ENCODE results near the gene HOXA13.

Gene HOXA13

GRCh38 chr7:27179503-27180430, 20.1 kb downstream of the HOXA13 start:
- Histone ChIP-seq H3K4me1 (ENCODE audit: control insufficient read depth in 1 of 2, insufficient read depth in 1 of 2, low read depth in 1 of 2, low read length in 1 of 2) (peaks cover 17 to 27% of the 10 kb centered on the region in 2 experiments), H3K4me3 (ENCODE audit: low read depth in 1 of 2, low read length in 1 of 2) (peak overlapping the region in 1 of 2 experiments; percentile 30), H3K27me3 (peaks cover 100% of the 10 kb centered on the region), H3K36me3 (no peaks in the 10 kb centered on the region), H3K27ac (no peak overlapping the region), H3K9me3 (no peaks in the 10 kb centered on the region)
- TF ChIP-seq, protein P1, sequence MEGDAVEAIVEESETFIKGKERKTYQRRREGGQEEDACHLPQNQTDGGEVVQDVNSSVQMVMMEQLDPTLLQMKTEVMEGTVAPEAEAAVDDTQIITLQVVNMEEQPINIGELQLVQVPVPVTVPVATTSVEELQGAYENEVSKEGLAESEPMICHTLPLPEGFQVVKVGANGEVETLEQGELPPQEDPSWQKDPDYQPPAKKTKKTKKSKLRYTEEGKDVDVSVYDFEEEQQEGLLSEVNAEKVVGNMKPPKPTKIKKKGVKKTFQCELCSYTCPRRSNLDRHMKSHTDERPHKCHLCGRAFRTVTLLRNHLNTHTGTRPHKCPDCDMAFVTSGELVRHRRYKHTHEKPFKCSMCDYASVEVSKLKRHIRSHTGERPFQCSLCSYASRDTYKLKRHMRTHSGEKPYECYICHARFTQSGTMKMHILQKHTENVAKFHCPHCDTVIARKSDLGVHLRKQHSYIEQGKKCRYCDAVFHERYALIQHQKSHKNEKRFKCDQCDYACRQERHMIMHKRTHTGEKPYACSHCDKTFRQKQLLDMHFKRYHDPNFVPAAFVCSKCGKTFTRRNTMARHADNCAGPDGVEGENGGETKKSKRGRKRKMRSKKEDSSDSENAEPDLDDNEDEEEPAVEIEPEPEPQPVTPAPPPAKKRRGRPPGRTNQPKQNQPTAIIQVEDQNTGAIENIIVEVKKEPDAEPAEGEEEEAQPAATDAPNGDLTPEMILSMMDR (IDR thresholded peaks at IDR 0.05), result peak; percentile 82

GRCh38 chr7:27179030-27179429, 20.9 kb downstream of the HOXA13 start:
- TF ChIP-seq, protein P1 (IDR thresholded peaks at IDR 0.05), result no peak
- no peaks in the 10 kb centered on the region for H3K36me3 ChIP-seq
- peaks cover 100% of the 10 kb centered on the region for H3K27me3 ChIP-seq
- H3K4me1 ChIP-seq (ENCODE audit: control insufficient read depth in 1 of 2, insufficient read depth in 1 of 2, low read depth in 1 of 2, low read length in 1 of 2), result peaks cover 16 to 26% of the 10 kb centered on the region in 2 experiments
- no peaks in the 10 kb centered on the region for H3K9me3 ChIP-seq
- no peak overlapping the region for H3K4me3 ChIP-seq (ENCODE audit: low read depth in 1 of 2, low read length in 1 of 2)
- no peak overlapping the region for H3K27ac ChIP-seq

DNA sequence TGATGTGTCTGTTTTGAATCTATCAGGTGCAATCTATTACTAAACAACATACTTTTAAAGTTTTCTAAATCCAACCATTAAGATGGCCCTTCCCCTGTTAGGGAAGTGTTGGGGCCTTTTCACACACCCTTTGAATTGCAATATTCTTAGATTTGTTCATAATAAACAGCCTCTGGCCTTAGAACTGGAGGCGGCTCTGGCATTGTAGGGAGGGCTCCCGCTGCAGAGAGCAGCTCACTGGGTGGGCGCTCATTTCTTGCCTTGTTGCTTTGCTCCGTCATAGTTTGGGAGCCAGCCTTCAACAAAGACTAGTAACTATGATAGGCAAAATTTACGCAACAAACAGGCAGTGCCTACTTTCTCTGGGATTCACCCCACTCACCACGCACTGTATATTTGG, 21.5 kb downstream of the HOXA13 start:
- Histone ChIP-seq H3K4me3 (ENCODE audit: low read depth in 1 of 2, low read length in 1 of 2) (no peak overlapping the region), H3K9me3 (no peaks in the 10 kb centered on the region), H3K4me1 (ENCODE audit: control insufficient read depth in 1 of 2, insufficient read depth in 1 of 2, low read depth in 1 of 2, low read length in 1 of 2) (peaks cover 13 to 27% of the 10 kb centered on the region in 2 experiments), H3K27ac (no peak overlapping the region), H3K36me3 (no peaks in the 10 kb centered on the region), H3K27me3 (peaks cover 100% of the 10 kb centered on the region)
- TF ChIP-seq, protein P1 (IDR thresholded peaks at IDR 0.05), result no peak

DNA sequence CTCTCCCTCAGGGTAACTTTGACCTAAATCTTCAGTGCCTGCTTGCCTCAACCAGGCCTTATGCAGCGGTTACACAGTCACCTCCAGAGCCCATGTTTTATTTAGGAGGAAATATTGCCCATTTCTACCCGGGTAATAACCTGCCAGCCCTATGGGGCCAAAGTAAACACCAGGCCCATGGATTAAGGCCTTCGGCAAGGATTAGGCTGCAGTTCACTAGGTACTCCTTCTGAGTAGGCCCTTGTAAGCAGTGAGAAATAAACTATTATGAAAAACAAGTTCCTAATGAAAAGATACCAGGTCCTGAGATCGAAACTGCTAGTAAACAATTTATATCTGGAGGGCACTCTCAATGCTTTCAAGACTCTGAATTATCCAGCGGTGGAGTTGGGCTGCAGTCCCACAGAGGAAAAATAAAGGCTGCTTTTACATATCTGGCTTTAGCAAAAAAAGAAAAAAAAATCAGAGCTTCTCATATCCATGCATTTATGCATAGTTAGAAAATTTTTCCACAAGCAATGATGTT, 22.0 kb downstream of the HOXA13 start:
- Histone ChIP-seq H3K27me3 (peaks cover 100% of the 10 kb centered on the region), H3K4me3 (ENCODE audit: low read depth in 1 of 2, low read length in 1 of 2) (no peak overlapping the region), H3K27ac (no peak overlapping the region), H3K4me1 (ENCODE audit: control insufficient read depth in 1 of 2, insufficient read depth in 1 of 2, low read depth in 1 of 2, low read length in 1 of 2) (peaks cover 18 to 27% of the 10 kb centered on the region in 2 experiments), H3K36me3 (no peaks in the 10 kb centered on the region), H3K9me3 (no peaks in the 10 kb centered on the region)
- TF ChIP-seq, protein P1 (IDR thresholded peaks at IDR 0.05), result no peak

GRCh38 chr7:27176962-27177794, 22.7 kb downstream of the HOXA13 start:
- no peak overlapping the region for H3K4me3 ChIP-seq (ENCODE audit: low read depth in 1 of 2, low read length in 1 of 2)
- TF ChIP-seq, protein P1 (IDR thresholded peaks at IDR 0.05), result no peak

More at GRCh38 chr7:27176962-27177794, 22.7 kb downstream of the HOXA13 start:
- Histone ChIP-seq H3K36me3 (no peaks in the 10 kb centered on the region), H3K4me1 (ENCODE audit: control insufficient read depth in 1 of 2, insufficient read depth in 1 of 2, low read depth in 1 of 2, low read length in 1 of 2) (peaks cover 23 to 34% of the 10 kb centered on the region in 2 experiments), H3K27ac (no peak overlapping the region), H3K9me3 (no peaks in the 10 kb centered on the region), H3K27me3 (peaks cover 100% of the 10 kb centered on the region)
